ENCODE data around the gene SCAI.
A peak's percentile ranks its signal among the peaks of the same experiment; 100 is the strongest.
"Not testable (repeated sequence)": the region's sequence is repeated elsewhere in the genome, so short reads cannot be mapped to it uniquely, and the experiment has no call there.

The SCAI gene

GRCh38 chr9:125151730-125152129, 8.4 kb upstream of the SCAI start:
- no peak for DNase-seq (ENCODE audit: extremely low spot score, insufficient read length, low read depth)
- FAIRE-seq: no peak

GRCh38 chr9:125150349-125151245, 7.3 kb upstream of the SCAI start:
- no peak for FAIRE-seq
- DNase-seq (ENCODE audit: extremely low spot score, insufficient read length, low read depth): no peak

- DNase-seq (ENCODE audit: extremely low spot score, insufficient read length, low read depth): no peak
- no peak for FAIRE-seq
Observed at GRCh38 chr9:125147401-125147951, 4.1 kb upstream of the SCAI start.

GRCh38 chr9:125146247-125146646, 2.9 kb upstream of the SCAI start:
- DNase-seq (ENCODE audit: extremely low spot score, insufficient read length, low read depth) (no peak), FAIRE-seq (no peak)

GRCh38 chr9:125145425-125145824, 2.1 kb upstream of the SCAI start:
- FAIRE-seq (no peak), DNase-seq (ENCODE audit: extremely low spot score, insufficient read length, low read depth) (no peak)

GRCh38 chr9:125142560-125143376, 560 bp downstream of the SCAI start:
- peak; percentile 42 for FAIRE-seq
- DNase-seq (ENCODE audit: extremely low spot score, insufficient read length, low read depth): peak; percentile 8

GRCh38 chr9:125141751-125142150, 1.6 kb downstream of the SCAI start:
- FAIRE-seq: no peak
- no peak for DNase-seq (ENCODE audit: extremely low spot score, insufficient read length, low read depth)

GRCh38 chr9:125141251-125141650, 2.1 kb downstream of the SCAI start:
- DNase-seq (ENCODE audit: extremely low spot score, insufficient read length, low read depth) (no peak), FAIRE-seq (no peak)

GRCh38 chr9:125140576-125140975, 2.8 kb downstream of the SCAI start:
- DNase-seq (ENCODE audit: extremely low spot score, insufficient read length, low read depth): no peak
- FAIRE-seq: no peak

- no peak for DNase-seq (ENCODE audit: extremely low spot score, insufficient read length, low read depth)
- no peak for FAIRE-seq
Observed at GRCh38 chr9:125137200-125137599, 6.1 kb downstream of the SCAI start.

GRCh38 chr9:125134976-125135375, 8.4 kb downstream of the SCAI start:
- DNase-seq (ENCODE audit: extremely low spot score, insufficient read length, low read depth): no peak
- no peak for FAIRE-seq

- no peak for DNase-seq (ENCODE audit: extremely low spot score, insufficient read length, low read depth)
- FAIRE-seq: no peak
Observed at GRCh38 chr9:125133403-125134329, 9.7 kb downstream of the SCAI start.

- no peak for FAIRE-seq
- DNase-seq (ENCODE audit: extremely low spot score, insufficient read length, low read depth): no peak
Observed at GRCh38 chr9:125131778-125132177, 11.6 kb downstream of the SCAI start.

- FAIRE-seq (peak; percentile 79), DNase-seq (ENCODE audit: extremely low spot score, insufficient read length, low read depth) (peak; percentile 50)
Observed at GRCh38 chr9:125126019-125126746, 17.1 kb downstream of the SCAI start.

- FAIRE-seq: no peak
Observed at GRCh38 chr9:125125523-125125922, 17.8 kb downstream of the SCAI start.

GRCh38 chr9:125121146-125121545, 22.2 kb downstream of the SCAI start:
- FAIRE-seq (no peak), DNase-seq (ENCODE audit: extremely low spot score, insufficient read length, low read depth) (no peak)

More at GRCh38 chr9:125125523-125125922, 17.8 kb downstream of the SCAI start:
- no peak for DNase-seq (ENCODE audit: extremely low spot score, insufficient read length, low read depth)

GRCh38 chr9:125119643-125120286, 23.6 kb downstream of the SCAI start:
- no peak for DNase-seq (ENCODE audit: extremely low spot score, insufficient read length, low read depth)
- no peak for FAIRE-seq

- not testable (repeated sequence) for FAIRE-seq; DNase-seq (ENCODE audit: extremely low spot score, insufficient read length, low read depth)
Observed at GRCh38 chr9:125118696-125119095, 24.6 kb downstream of the SCAI start.

All from GM18507 (cell line).